HepG2 (cell line): ENCODE data around the gene NOTUM. TPM values are rescaled to one million over a fixed set of nuclear protein-coding genes. Genes with fewer than 3 reads are reported as not detected.
A peak's percentile ranks its signal among the peaks of the same experiment; 100 is the strongest.

ENCODE experiments used
- ATAC-seq: fragments of 200-7000 bp; cut with Tn5 transposase; 3 replicates; pipeline ENCODE4 v1.9.1; 2020; ENCODE audit warnings: mild to moderate bottlenecking, moderate library complexity
- BruUV-seq: library from RNA; stranded (reverse); fragments of 400-500 nt; replicated peaks from 2 replicates; lab custom pipeline; 2021; lab: Mats Ljungman, UMichigan
- CTCF ChIA-PET: fragments of 300-600 bp; formaldehyde crosslinking; extraction: SDS; loops from one replicate; lab custom pipeline; 2021; ENCODE audit warnings: low total read pairs, inconsistent platforms, low intra/inter-chr PET ratio; lab: Yijun Ruan, JAX
- POLR2A ChIA-PET: fragments of 350-600 bp; sonication (Branson Sonifier 250); formaldehyde crosslinking; loops from one replicate; lab custom pipeline; 2020; ENCODE audit warnings: antibody characterized with exemption, inconsistent platforms; lab: Yijun Ruan, JAX
- DNase-seq: peaks from one replicate; pipeline ENCODE4 v3.0.0-alpha.2; 2015; ENCODE audit warnings: low spot score
- FAIRE-seq: peaks from 3 replicates; lab custom pipeline; 2011; peaks lifted over from hg19 to GRCh38; lab: Jason Lieb, UNC
- H2AFZ ChIP-seq: one replicate; pipeline ENCODE4 v1.6.1; 2011; ENCODE audit warnings: low read length, inconsistent platforms
- H3K27ac ChIP-seq: fragments of 300-600 bp; 3 replicates; pipeline ENCODE4 v1.8.0; 2011; ENCODE audit warnings: mixed run types, mild to moderate bottlenecking, mixed read lengths, low read length, inconsistent platforms; ENCODE audit not compliant: insufficient read depth; ENCODE audit errors: extremely low read length
- H3K27me3 ChIP-seq, 2 experiments: fragments of 200-600 bp in 1 of 2; 2 replicates in 1 of 2; 3 replicates in 1 of 2; pipeline versions ENCODE4 v1.6.0 to v1.8.0; 2011; ENCODE audit warnings: low read length in 2 of 2, mild to moderate bottlenecking in 2 of 2, moderate library complexity in 2 of 2, inconsistent platforms in 1 of 2; ENCODE audit not compliant: insufficient read depth in 2 of 2, control insufficient read depth in 1 of 2
- H3K36me3 ChIP-seq, 2 experiments: fragments of 200-600 bp in 1 of 2; replicated peaks in 1 of 2; 2 replicates in 1 of 2; 3 replicates in 1 of 2; pipeline versions ENCODE4 v1.5.1 to v1.8.0; 2011; ENCODE audit warnings: low read length in 2 of 2, inconsistent platforms in 1 of 2; ENCODE audit not compliant: insufficient read depth in 2 of 2, control insufficient read depth in 1 of 2
- H3K4me1 ChIP-seq: 2 replicates; pipeline ENCODE4 v1.5.1; 2012; ENCODE audit warnings: low read length, inconsistent platforms; ENCODE audit not compliant: insufficient read depth
- H3K4me2 ChIP-seq: 2 replicates; pipeline ENCODE4 v1.6.0; 2011; ENCODE audit warnings: low read depth, low read length, inconsistent platforms
- H3K4me3 ChIP-seq, 3 experiments: fragments of 200-600 bp in 1 of 3; sonication (generic), shearing (Covaris generic) in 1 of 3; replicated peaks in 1 of 3; 2 replicates each; pipeline ENCODE4 v1.5.1; 2011 to 2016; ENCODE audit warnings: low read length in 3 of 3, inconsistent platforms in 2 of 3, low read depth in 2 of 3, mild to moderate bottlenecking in 2 of 3, control low read depth in 1 of 3, mixed read lengths in 1 of 3; ENCODE audit not compliant: insufficient read depth in 1 of 3
- H3K79me2 ChIP-seq: one replicate; pipeline ENCODE4 v1.6.1; 2011; ENCODE audit warnings: low read length, inconsistent platforms; ENCODE audit not compliant: insufficient read depth
- H3K9ac ChIP-seq: 2 replicates; pipeline ENCODE4 v1.6.0; 2011; ENCODE audit warnings: mild to moderate bottlenecking, low read depth, low read length, inconsistent platforms; ENCODE audit not compliant: insufficient read depth
- H3K9me3 ChIP-seq: 2 replicates; pipeline ENCODE4 v1.5.1; 2012; ENCODE audit warnings: mild to moderate bottlenecking, low read length
- H4K20me1 ChIP-seq: 2 replicates; pipeline ENCODE4 v1.6.0; 2011; ENCODE audit warnings: inconsistent platforms, mild to moderate bottlenecking, low read length, moderate library complexity; ENCODE audit not compliant: insufficient read depth
- ARID2 ChIP-seq: sonication (generic); formaldehyde crosslinking; IDR thresholded peaks from 2 replicates; pipeline ENCODE4 v1.8.1; 2022; ENCODE audit warnings: mild to moderate bottlenecking, missing genetic modification reagents, borderline replicate concordance
- ARNT ChIP-seq: fragments of 450-650 bp; IDR thresholded peaks from 2 replicates; pipeline ENCODE4 v1.6.1; 2017
- DNMT1 ChIP-seq: sonication (generic); formaldehyde crosslinking; IDR thresholded peaks from 2 replicates; pipeline ENCODE4 v1.5.1; 2020; ENCODE audit warnings: mild to moderate bottlenecking, missing genetic modification reagents
- GTF3A ChIP-seq: sonication (generic); formaldehyde crosslinking; conservative IDR thresholded peaks from 2 replicates; pipeline ENCODE4 v1.4.0; 2020; ENCODE audit warnings: mild to moderate bottlenecking, missing genetic modification reagents
- MIXL1 ChIP-seq: IDR thresholded peaks from 2 replicates; pipeline ENCODE4 v1.6.1; 2016
- NCOA2 ChIP-seq: sonication (generic); formaldehyde crosslinking; IDR thresholded peaks from 2 replicates; pipeline ENCODE4 v1.8.0; 2022; ENCODE audit warnings: inconsistent platforms
- NFKB2 ChIP-seq: sonication (generic); formaldehyde crosslinking; IDR thresholded peaks from 2 replicates; pipeline ENCODE4 v1.4.0; 2020; ENCODE audit warnings: missing genetic modification reagents, borderline replicate concordance
- ZNF615 ChIP-seq: sonication (generic); formaldehyde crosslinking; IDR thresholded peaks from 2 replicates; pipeline ENCODE4 v1.5.0; 2020; ENCODE audit warnings: mild to moderate bottlenecking, missing genetic modification reagents, borderline replicate concordance
- WGBS: methylation state at CpG from one replicate; pipeline ENCODE4 v1.1.6; 2017; ENCODE audit warnings: low lambda C conversion rate; 5-methylcytosine and 5-hydroxymethylcytosine counted together
- in situ Hi-C: cut with HindIII; loops from 2 replicates; pipeline ENCODE4 v1.10.0; 2017; ENCODE audit warnings: low pct_unique_long_range_greater_than_20kb; ENCODE audit not compliant: extremely low pct_ligation_motif_present
- intact Hi-C: fragments of 100-400 bp; cut with micrococcal nuclease; formaldehyde crosslinking; loops from one replicate; pipeline ENCODE4 v1.10.0; 2022; ENCODE audit not compliant: unreplicated experiment
- polyA plus RNA-seq, 8 experiments: library from polyadenylated mRNA; depleted of rRNA in 3 of 8; stranded (reverse) in 7 of 8; unstranded in 1 of 8; fragments of >200 nt; fragmentation: Illumina TruSeq in 4 of 8; extraction: Trizol in 4 of 8; gene quantifications; 2 replicates each; pipeline versions ENCODE4 v1.2.1 to v1.2.3, GENCODE V29; 2011 to 2016; ENCODE audit warnings: low read depth in 4 of 8, missing spikeins in 1 of 8, mixed read lengths in 1 of 8; ENCODE audit not compliant: insufficient read depth in 1 of 8
- total RNA-seq, 5 experiments: library from RNA; depleted of rRNA; stranded (reverse); fragments of >200 nt; fragmentation: Illumina TruSeq; extraction: Trizol; gene quantifications; 2 replicates each; pipeline ENCODE4 v1.2.3, GENCODE V29; 2016; ENCODE audit warnings: low read depth in 1 of 5
- TF ChIP-seq, protein P1 (sequence below): sonication (generic); formaldehyde crosslinking; conservative IDR thresholded peaks from 2 replicates; pipeline ENCODE4 v1.8.0; 2022; ENCODE audit warnings: missing genetic modification reagents
- TF ChIP-seq, protein P2 (sequence below): sonication (generic); formaldehyde crosslinking; IDR thresholded peaks from 2 replicates; pipeline ENCODE4 v1.5.1; 2020; ENCODE audit warnings: missing genetic modification reagents, mild to moderate bottlenecking, borderline replicate concordance
- TF ChIP-seq, protein P3 (sequence below): sonication (generic); formaldehyde crosslinking; IDR thresholded peaks from 2 replicates; pipeline ENCODE4 v1.4.0; 2020; ENCODE audit warnings: low read depth, mild to moderate bottlenecking, missing genetic modification reagents
- TF ChIP-seq, protein P4 (sequence below): sonication (generic); formaldehyde crosslinking; IDR thresholded peaks from 2 replicates; pipeline ENCODE4 v1.4.0; 2020; ENCODE audit warnings: missing genetic modification reagents, borderline replicate concordance

Gene NOTUM
- total and polyA plus RNA-seq, 2 of the 13 experiments (the other 11 are each of a cell fraction or from before 2014, with no cell fraction given) = 150 to 160 TPM

DNA sequence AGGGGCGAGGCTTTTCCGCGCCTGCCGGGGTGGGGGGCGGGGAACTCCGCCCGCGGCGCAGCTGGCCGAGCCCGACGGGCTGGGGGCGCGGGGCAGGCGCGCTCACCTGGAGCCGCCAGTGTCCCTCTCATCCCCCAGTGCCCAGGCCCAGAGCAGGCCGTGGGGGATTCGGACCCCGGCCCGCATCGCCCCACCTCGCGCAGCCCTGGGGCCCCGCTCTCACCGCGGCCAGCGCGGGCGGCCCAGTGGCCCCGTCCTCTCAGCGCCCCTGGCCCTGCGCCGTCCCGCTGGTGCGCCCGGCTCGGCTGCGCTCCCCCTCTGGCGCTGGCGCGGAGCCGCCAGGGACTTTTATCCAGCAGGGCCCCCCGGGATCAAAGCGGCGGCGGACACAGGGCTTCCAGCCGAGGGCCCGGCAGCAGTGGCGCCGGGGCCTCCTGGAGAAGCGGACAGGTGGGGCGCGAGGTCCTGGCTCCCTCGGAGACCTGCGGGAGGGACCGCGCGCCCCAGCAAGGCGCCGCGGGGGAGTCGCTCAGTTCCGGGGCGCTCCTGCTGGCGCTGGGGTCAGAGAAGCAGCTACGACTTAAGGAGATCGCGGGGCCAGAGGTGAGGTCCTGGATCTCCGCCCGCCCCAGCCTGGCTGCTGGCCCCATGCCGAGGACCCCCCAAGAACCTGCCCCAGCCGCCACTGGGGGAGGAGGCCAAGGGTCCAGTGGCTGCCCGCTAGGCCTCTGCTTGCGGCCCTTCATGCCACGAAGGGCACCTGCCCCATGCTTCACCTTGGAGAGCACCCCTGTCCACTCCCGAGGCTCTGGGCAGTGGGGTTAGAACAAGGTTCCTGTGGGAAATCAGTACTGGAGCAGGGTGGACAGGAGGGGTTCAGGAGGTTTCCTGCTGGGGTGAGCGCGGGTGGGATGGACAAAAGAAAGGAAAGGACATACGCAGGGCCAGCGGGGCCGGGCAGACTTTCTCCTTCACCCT is 823 bp upstream of the NOTUM start:
- H3K4me1 ChIP-seq = peaks cover 73% of the 10 kb centered on the region
- POLR2A ChIA-PET = interaction anchor here (1.8 to 7.0 kb wide), 11 partner anchors 9 to 76 kb away, joined by 7 to 406 read pairs (median 17); partner anchors contain the start of genes ASPSCR1, CENPX, DCXR and LRRC45
- FAIRE-seq (no peak), ATAC-seq (peak; percentile 11), DNase-seq (no peak)
- CTCF ChIA-PET = interaction anchor here (3.6 to 4.7 kb wide), 5 partner anchors 16 to 58 kb away, joined by 25 to 181 read pairs (median 33); partner anchors contain the start of genes ASPSCR1, CENPX and LRRC45
- in situ Hi-C loops (no loop called here), intact Hi-C loops (loop anchor here (2.0 kb wide), 1 partner anchor 33 kb away; no protein-coding TSS in a partner anchor)
- no peaks in the 10 kb centered on the region; a peak in 1 of 5 replicates for H3K27me3 ChIP-seq
- H3K4me2 ChIP-seq = peak overlapping the region; percentile 94
- H3K9ac ChIP-seq = peak overlapping the region; percentile 91
- H4K20me1 ChIP-seq = peaks cover 21% of the 10 kb centered on the region
- peaks cover 16 to 27% of the 10 kb centered on the region in 2 experiments for H3K36me3 ChIP-seq
- H2AFZ ChIP-seq = no peak overlapping the region
- H3K9me3 ChIP-seq = no peaks in the 10 kb centered on the region
- peaks cover 59% of the 10 kb centered on the region for H3K79me2 ChIP-seq
- no TSS peak for BruUV-seq
- peak overlapping the region; percentile 66 to 81 (median 74) for H3K4me3 ChIP-seq
- 38% methylated on average over 27 of the region's 82 CpGs for WGBS
- H3K27ac ChIP-seq = peak overlapping the region; percentile 84
- TF ChIP-seq, protein P1, sequence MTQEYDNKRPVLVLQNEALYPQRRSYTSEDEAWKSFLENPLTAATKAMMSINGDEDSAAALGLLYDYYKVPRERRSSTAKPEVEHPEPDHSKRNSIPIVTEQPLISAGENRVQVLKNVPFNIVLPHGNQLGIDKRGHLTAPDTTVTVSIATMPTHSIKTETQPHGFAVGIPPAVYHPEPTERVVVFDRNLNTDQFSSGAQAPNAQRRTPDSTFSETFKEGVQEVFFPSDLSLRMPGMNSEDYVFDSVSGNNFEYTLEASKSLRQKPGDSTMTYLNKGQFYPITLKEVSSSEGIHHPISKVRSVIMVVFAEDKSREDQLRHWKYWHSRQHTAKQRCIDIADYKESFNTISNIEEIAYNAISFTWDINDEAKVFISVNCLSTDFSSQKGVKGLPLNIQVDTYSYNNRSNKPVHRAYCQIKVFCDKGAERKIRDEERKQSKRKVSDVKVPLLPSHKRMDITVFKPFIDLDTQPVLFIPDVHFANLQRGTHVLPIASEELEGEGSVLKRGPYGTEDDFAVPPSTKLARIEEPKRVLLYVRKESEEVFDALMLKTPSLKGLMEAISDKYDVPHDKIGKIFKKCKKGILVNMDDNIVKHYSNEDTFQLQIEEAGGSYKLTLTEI (CRISPR knock-in tag) = no peak
- TF ChIP-seq ZNF615 (CRISPR knock-in tag) (no peak), ARID2 (CRISPR knock-in tag) (no peak), NFKB2 (0 out of 2 replicates have a peak, but pooled peaks have one; percentile 17), ARNT (no peak), MIXL1 (CRISPR knock-in tag) (no peak), NCOA2 (CRISPR knock-in tag) (no peak), DNMT1 (CRISPR knock-in tag) (no peak), GTF3A (CRISPR knock-in tag) (no peak)
- TF ChIP-seq, protein P2, sequence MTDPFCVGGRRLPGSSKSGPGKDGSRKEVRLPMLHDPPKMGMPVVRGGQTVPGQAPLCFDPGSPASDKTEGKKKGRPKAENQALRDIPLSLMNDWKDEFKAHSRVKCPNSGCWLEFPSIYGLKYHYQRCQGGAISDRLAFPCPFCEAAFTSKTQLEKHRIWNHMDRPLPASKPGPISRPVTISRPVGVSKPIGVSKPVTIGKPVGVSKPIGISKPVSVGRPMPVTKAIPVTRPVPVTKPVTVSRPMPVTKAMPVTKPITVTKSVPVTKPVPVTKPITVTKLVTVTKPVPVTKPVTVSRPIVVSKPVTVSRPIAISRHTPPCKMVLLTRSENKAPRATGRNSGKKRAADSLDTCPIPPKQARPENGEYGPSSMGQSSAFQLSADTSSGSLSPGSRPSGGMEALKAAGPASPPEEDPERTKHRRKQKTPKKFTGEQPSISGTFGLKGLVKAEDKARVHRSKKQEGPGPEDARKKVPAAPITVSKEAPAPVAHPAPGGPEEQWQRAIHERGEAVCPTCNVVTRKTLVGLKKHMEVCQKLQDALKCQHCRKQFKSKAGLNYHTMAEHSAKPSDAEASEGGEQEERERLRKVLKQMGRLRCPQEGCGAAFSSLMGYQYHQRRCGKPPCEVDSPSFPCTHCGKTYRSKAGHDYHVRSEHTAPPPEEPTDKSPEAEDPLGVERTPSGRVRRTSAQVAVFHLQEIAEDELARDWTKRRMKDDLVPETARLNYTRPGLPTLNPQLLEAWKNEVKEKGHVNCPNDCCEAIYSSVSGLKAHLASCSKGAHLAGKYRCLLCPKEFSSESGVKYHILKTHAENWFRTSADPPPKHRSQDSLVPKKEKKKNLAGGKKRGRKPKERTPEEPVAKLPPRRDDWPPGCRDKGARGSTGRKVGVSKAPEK (CRISPR knock-in tag) = no peak
- TF ChIP-seq, protein P3, sequence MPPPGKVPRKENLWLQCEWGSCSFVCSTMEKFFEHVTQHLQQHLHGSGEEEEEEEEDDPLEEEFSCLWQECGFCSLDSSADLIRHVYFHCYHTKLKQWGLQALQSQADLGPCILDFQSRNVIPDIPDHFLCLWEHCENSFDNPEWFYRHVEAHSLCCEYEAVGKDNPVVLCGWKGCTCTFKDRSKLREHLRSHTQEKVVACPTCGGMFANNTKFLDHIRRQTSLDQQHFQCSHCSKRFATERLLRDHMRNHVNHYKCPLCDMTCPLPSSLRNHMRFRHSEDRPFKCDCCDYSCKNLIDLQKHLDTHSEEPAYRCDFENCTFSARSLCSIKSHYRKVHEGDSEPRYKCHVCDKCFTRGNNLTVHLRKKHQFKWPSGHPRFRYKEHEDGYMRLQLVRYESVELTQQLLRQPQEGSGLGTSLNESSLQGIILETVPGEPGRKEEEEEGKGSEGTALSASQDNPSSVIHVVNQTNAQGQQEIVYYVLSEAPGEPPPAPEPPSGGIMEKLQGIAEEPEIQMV = 0 out of 2 replicates have a peak, but pooled peaks have one; percentile 32
- TF ChIP-seq, protein P4, sequence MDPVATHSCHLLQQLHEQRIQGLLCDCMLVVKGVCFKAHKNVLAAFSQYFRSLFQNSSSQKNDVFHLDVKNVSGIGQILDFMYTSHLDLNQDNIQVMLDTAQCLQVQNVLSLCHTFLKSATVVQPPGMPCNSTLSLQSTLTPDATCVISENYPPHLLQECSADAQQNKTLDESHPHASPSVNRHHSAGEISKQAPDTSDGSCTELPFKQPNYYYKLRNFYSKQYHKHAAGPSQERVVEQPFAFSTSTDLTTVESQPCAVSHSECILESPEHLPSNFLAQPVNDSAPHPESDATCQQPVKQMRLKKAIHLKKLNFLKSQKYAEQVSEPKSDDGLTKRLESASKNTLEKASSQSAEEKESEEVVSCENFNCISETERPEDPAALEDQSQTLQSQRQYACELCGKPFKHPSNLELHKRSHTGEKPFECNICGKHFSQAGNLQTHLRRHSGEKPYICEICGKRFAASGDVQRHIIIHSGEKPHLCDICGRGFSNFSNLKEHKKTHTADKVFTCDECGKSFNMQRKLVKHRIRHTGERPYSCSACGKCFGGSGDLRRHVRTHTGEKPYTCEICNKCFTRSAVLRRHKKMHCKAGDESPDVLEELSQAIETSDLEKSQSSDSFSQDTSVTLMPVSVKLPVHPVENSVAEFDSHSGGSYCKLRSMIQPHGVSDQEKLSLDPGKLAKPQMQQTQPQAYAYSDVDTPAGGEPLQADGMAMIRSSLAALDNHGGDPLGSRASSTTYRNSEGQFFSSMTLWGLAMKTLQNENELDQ = no peak
